ENCODE measurements around the gene SPC25. TPM values are rescaled to one million over a fixed set of nuclear protein-coding genes. Genes with fewer than 3 reads are reported as not detected.

SPC25 gene
- total RNA-seq, 1 experiment from 2014 or later: 64.3 TPM

DNA sequence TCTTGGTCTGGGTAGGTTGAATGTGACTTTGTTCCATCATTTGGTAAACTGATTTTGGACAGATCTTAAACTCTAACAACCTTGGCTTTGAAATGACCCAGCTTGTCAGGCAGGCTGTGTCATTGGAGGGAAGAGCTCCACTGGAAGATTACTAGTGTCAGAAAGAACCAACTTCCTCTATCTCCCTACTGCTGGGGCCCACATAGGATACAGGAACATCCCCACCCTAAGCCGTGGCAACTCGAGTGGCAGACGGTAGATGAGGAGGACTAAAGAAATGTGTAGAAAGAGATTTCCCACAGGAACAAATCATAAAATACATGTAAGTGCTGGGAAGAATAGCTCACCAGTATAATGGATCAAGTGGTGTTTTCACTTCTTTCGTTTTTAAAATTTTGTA, 6.6 kb upstream of the SPC25 start:
- TF ChIP-seq EZH2 (IDR thresholded peaks at IDR 0.05; ENCODE audit: borderline replicate concordance, low read depth, low read length, poor library complexity, severe bottlenecking): no peak
- TF ChIP-seq, protein P1, sequence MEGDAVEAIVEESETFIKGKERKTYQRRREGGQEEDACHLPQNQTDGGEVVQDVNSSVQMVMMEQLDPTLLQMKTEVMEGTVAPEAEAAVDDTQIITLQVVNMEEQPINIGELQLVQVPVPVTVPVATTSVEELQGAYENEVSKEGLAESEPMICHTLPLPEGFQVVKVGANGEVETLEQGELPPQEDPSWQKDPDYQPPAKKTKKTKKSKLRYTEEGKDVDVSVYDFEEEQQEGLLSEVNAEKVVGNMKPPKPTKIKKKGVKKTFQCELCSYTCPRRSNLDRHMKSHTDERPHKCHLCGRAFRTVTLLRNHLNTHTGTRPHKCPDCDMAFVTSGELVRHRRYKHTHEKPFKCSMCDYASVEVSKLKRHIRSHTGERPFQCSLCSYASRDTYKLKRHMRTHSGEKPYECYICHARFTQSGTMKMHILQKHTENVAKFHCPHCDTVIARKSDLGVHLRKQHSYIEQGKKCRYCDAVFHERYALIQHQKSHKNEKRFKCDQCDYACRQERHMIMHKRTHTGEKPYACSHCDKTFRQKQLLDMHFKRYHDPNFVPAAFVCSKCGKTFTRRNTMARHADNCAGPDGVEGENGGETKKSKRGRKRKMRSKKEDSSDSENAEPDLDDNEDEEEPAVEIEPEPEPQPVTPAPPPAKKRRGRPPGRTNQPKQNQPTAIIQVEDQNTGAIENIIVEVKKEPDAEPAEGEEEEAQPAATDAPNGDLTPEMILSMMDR (conservative IDR thresholded peaks at IDR 0.05; ENCODE audit: low read depth, low read length): no peak
- H3K4me1 ChIP-seq (ENCODE audit: insufficient read depth, low read length, poor library complexity, severe bottlenecking): no peaks in the 10 kb centered on the region
- H3K27ac ChIP-seq (ENCODE audit: low read depth, low read length, poor library complexity, severe bottlenecking): no peak overlapping the region
- no peaks in the 10 kb centered on the region for H3K9me3 ChIP-seq (ENCODE audit: low read depth, low read length, poor library complexity, severe bottlenecking)
- no peak for DNase-seq (ENCODE audit: low spot score)
- ChIA-PET POLR2A (ENCODE audit: low non-redundant PET) (no interaction called here), CTCF (interaction anchor here (0.6 kb wide), 1 partner anchor 25 kb away, joined by 3 read pairs; no protein-coding TSS in a partner anchor)
- no peaks in the 10 kb centered on the region for H3K36me3 ChIP-seq (ENCODE audit: insufficient read depth, low read length, poor library complexity, severe bottlenecking)
- intact Hi-C loops (cut with micrococcal nuclease; ENCODE audit: unreplicated experiment): no loop called here
- no peaks in the 10 kb centered on the region for H3K27me3 ChIP-seq (replicated peaks; ENCODE audit: insufficient read depth, low read depth, low read length, poor library complexity)
- no peak overlapping the region for H3K4me3 ChIP-seq (ENCODE audit: low read depth, low read length, poor library complexity, severe bottlenecking)
- BruUV-seq (replicated peaks): no TSS peak

- no peaks in the 10 kb centered on the region for H3K27me3 ChIP-seq (replicated peaks; ENCODE audit: insufficient read depth, low read depth, low read length, poor library complexity)
- DNase-seq (ENCODE audit: low spot score): peak; percentile 41
- ChIA-PET CTCF (no interaction called here), POLR2A (ENCODE audit: low non-redundant PET) (no interaction called here)
- TF ChIP-seq, protein P1 (conservative IDR thresholded peaks at IDR 0.05; ENCODE audit: low read depth, low read length): no peak
- no peak for TF ChIP-seq EZH2 (IDR thresholded peaks at IDR 0.05; ENCODE audit: borderline replicate concordance, low read depth, low read length, poor library complexity, severe bottlenecking)
- no peaks in the 10 kb centered on the region for H3K36me3 ChIP-seq (ENCODE audit: insufficient read depth, low read length, poor library complexity, severe bottlenecking)
- H3K4me1 ChIP-seq (ENCODE audit: insufficient read depth, low read length, poor library complexity, severe bottlenecking): no peaks in the 10 kb centered on the region
- no TSS peak for BruUV-seq (replicated peaks)
- no peak overlapping the region for H3K4me3 ChIP-seq (ENCODE audit: low read depth, low read length, poor library complexity, severe bottlenecking)
- no peaks in the 10 kb centered on the region for H3K9me3 ChIP-seq (ENCODE audit: low read depth, low read length, poor library complexity, severe bottlenecking)
- intact Hi-C loops (cut with micrococcal nuclease; ENCODE audit: unreplicated experiment): no loop called here
- no peak overlapping the region for H3K27ac ChIP-seq (ENCODE audit: low read depth, low read length, poor library complexity, severe bottlenecking)
Observed at GRCh38 chr2:168895771-168896170, 5.5 kb upstream of the SPC25 start.

DNA sequence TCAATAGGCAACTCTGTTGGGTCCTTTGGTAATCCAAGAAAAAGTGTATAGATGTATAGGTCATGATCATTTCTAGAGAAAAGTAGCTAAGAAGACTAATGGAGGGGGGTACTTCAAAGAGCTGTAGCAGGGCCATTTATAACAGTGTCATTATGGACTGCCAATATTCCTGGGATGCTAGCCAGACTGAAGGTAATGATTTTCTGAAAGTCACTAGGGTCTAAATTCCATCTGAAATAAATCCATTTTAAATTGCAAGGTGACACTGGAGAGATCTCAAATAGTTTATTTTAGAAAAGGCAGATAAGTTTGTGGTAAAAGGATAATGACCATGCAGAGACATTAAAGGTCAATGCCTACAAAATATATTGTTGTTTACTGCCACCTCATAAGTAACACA, 4.5 kb upstream of the SPC25 start:
- POLR2A ChIA-PET (ENCODE audit: low non-redundant PET): no interaction called here
- Histone ChIP-seq H3K27ac (ENCODE audit: low read depth, low read length, poor library complexity, severe bottlenecking) (no peak overlapping the region), H3K27me3 (replicated peaks; ENCODE audit: insufficient read depth, low read depth, low read length, poor library complexity) (no peaks in the 10 kb centered on the region), H3K36me3 (ENCODE audit: insufficient read depth, low read length, poor library complexity, severe bottlenecking) (no peaks in the 10 kb centered on the region), H3K4me1 (ENCODE audit: insufficient read depth, low read length, poor library complexity, severe bottlenecking) (no peaks in the 10 kb centered on the region), H3K4me3 (ENCODE audit: low read depth, low read length, poor library complexity, severe bottlenecking) (no peak overlapping the region), H3K9me3 (ENCODE audit: low read depth, low read length, poor library complexity, severe bottlenecking) (no peaks in the 10 kb centered on the region)
- intact Hi-C loops (cut with micrococcal nuclease; ENCODE audit: unreplicated experiment): no loop called here
- BruUV-seq (replicated peaks): no TSS peak
- CTCF ChIA-PET: no interaction called here
- no peak for TF ChIP-seq EZH2 (IDR thresholded peaks at IDR 0.05; ENCODE audit: borderline replicate concordance, low read depth, low read length, poor library complexity, severe bottlenecking)
- TF ChIP-seq, protein P1 (conservative IDR thresholded peaks at IDR 0.05; ENCODE audit: low read depth, low read length): no peak
- no peak for DNase-seq (ENCODE audit: low spot score)

Measured in A673 (cell line).